Measurements from ENCODE around the gene MCEE. TPM values are rescaled to one million over a fixed set of nuclear protein-coding genes. Genes with fewer than 3 reads are reported as not detected.

Gene MCEE
- polyA plus RNA-seq, 1 donor from 2014 or later, result 25.9 TPM

DNA sequence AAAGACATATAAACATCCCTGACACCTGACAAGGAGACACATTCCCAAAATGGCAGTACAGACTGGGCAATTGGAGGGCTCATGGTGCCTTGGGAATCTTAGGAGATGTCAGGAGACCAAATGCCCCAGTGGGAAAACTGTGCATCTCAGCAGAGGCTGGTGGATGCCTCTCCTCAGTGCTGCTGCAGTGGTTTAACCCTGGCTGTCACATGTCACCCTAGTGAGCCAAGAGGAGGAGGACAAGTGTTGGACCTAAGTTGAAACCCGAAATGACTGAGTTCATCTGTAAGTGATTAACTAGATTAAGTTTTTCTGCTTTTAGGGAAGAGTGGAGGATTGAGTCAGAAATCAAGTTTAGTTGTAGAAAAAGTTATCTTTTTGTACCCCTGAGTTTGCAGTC is 66.8 kb downstream of the MCEE start:
- Histone ChIP-seq H3K4me2 (ENCODE audit: low read length) (no peak overlapping the region), H3K9ac (ENCODE audit: low read length) (no peak overlapping the region), H3K9me3 (ENCODE audit: low read length) (no peaks in the 10 kb centered on the region), H3K27ac (ENCODE audit: low read length) (no peak overlapping the region), H3K27me3 (ENCODE audit: insufficient read depth, low read depth, low read length) (peaks cover 3% of the 10 kb centered on the region), H3K36me3 (ENCODE audit: insufficient read depth, low read length) (no peaks in the 10 kb centered on the region), H2AFZ (ENCODE audit: low read depth, low read length) (no peak overlapping the region), H3K9me2 (ENCODE audit: insufficient read depth, low read length) (no peaks in the 10 kb centered on the region), H3K4me3 (ENCODE audit: low read length) (no peak overlapping the region), H3K79me2 (replicated peaks; ENCODE audit: insufficient read depth, low read length) (no peaks in the 10 kb centered on the region), H3F3A (ENCODE audit: insufficient read depth, low read length, poor library complexity, severe bottlenecking) (no peaks in the 10 kb centered on the region), H4K20me1 (ENCODE audit: insufficient read depth) (no peaks in the 10 kb centered on the region)
- TF ChIP-seq POLR2AphosphoS5 (IDR thresholded peaks at IDR 0.05), result no peak

DNA sequence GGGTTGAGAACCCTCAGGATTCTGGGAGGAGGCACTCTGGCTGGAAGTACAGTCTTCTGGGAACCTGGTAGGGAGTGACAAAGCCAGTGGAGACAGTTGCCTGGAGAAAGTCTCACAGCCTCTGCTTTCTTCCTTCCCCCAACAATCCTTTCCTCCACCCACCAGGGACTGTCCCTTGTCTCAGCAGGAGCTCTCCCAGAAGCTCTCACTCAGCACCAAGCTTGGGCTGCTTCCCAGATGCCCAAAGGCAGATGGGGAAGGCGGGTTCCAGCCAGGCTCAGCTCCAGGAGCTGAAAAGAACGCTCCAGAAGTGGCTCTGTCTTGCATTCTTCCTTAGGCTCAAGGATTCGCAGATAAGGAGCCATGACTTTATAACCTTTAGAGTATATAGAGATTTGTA is 69.2 kb downstream of the MCEE start:
- H3K4me2 ChIP-seq (ENCODE audit: low read length), result no peak overlapping the region
- H2AFZ ChIP-seq (ENCODE audit: low read depth, low read length), result no peak overlapping the region
- no peaks in the 10 kb centered on the region for H3K9me2 ChIP-seq (ENCODE audit: insufficient read depth, low read length)
- H4K20me1 ChIP-seq (ENCODE audit: insufficient read depth), result no peaks in the 10 kb centered on the region
- H3F3A ChIP-seq (ENCODE audit: insufficient read depth, low read length, poor library complexity, severe bottlenecking), result no peaks in the 10 kb centered on the region
- no peak overlapping the region for H3K27ac ChIP-seq (ENCODE audit: low read length)
- no peaks in the 10 kb centered on the region for H3K79me2 ChIP-seq (replicated peaks; ENCODE audit: insufficient read depth, low read length)
- H3K9me3 ChIP-seq (ENCODE audit: low read length), result no peaks in the 10 kb centered on the region
- H3K36me3 ChIP-seq (ENCODE audit: insufficient read depth, low read length), result no peaks in the 10 kb centered on the region
- no peak overlapping the region for H3K9ac ChIP-seq (ENCODE audit: low read length)
- peaks cover 3% of the 10 kb centered on the region for H3K27me3 ChIP-seq (ENCODE audit: insufficient read depth, low read depth, low read length)
- no peak overlapping the region for H3K4me3 ChIP-seq (ENCODE audit: low read length)
- no peak for TF ChIP-seq RAD21 (conservative IDR thresholded peaks at IDR 0.05)
- no peak for TF ChIP-seq SMC3 (conservative IDR thresholded peaks at IDR 0.05; ENCODE audit: poor library complexity)
- no peak for TF ChIP-seq EP300 (conservative IDR thresholded peaks at IDR 0.05; ENCODE audit: poor library complexity, severe bottlenecking)

DNA sequence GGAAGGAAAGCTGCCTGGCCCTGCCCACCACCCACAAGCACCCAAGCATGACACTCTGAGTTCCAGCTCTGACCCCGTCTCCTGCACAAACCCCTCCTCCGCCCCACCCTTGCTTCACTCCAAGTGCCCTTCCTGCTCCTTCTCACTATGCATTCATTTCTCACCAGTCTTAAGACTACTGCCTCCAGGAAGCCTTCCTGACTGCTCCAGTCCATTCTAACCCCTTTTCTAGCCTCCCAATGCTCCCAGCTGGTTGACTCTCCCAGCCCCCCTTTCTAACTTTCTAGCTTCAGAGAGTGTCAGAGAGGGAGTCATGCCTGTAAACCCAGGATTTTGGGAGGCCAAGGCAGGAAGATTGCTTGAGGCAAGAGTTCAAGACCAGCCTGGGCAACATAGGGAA is 69.8 kb downstream of the MCEE start:
- H2AFZ ChIP-seq (ENCODE audit: low read depth, low read length), result no peak overlapping the region
- no peak overlapping the region for H3K4me2 ChIP-seq (ENCODE audit: low read length)
- no peak overlapping the region for H3K27ac ChIP-seq (ENCODE audit: low read length)
- H3K9me3 ChIP-seq (ENCODE audit: low read length), result no peaks in the 10 kb centered on the region
- no peaks in the 10 kb centered on the region for H4K20me1 ChIP-seq (ENCODE audit: insufficient read depth)
- H3K9me2 ChIP-seq (ENCODE audit: insufficient read depth, low read length), result no peaks in the 10 kb centered on the region
- TF ChIP-seq, protein P1, sequence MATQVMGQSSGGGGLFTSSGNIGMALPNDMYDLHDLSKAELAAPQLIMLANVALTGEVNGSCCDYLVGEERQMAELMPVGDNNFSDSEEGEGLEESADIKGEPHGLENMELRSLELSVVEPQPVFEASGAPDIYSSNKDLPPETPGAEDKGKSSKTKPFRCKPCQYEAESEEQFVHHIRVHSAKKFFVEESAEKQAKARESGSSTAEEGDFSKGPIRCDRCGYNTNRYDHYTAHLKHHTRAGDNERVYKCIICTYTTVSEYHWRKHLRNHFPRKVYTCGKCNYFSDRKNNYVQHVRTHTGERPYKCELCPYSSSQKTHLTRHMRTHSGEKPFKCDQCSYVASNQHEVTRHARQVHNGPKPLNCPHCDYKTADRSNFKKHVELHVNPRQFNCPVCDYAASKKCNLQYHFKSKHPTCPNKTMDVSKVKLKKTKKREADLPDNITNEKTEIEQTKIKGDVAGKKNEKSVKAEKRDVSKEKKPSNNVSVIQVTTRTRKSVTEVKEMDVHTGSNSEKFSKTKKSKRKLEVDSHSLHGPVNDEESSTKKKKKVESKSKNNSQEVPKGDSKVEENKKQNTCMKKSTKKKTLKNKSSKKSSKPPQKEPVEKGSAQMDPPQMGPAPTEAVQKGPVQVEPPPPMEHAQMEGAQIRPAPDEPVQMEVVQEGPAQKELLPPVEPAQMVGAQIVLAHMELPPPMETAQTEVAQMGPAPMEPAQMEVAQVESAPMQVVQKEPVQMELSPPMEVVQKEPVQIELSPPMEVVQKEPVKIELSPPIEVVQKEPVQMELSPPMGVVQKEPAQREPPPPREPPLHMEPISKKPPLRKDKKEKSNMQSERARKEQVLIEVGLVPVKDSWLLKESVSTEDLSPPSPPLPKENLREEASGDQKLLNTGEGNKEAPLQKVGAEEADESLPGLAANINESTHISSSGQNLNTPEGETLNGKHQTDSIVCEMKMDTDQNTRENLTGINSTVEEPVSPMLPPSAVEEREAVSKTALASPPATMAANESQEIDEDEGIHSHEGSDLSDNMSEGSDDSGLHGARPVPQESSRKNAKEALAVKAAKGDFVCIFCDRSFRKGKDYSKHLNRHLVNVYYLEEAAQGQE (IDR thresholded peaks at IDR 0.05; ENCODE audit: borderline replicate concordance), result no peak
- no peak for TF ChIP-seq MXI1 (conservative IDR thresholded peaks at IDR 0.05; ENCODE audit: poor library complexity, severe bottlenecking)
- peaks cover 3% of the 10 kb centered on the region for H3K27me3 ChIP-seq (ENCODE audit: insufficient read depth, low read depth, low read length)
- no peak overlapping the region for H3K9ac ChIP-seq (ENCODE audit: low read length)
- H3K4me3 ChIP-seq (ENCODE audit: low read length), result no peak overlapping the region
- no peaks in the 10 kb centered on the region for H3K79me2 ChIP-seq (replicated peaks; ENCODE audit: insufficient read depth, low read length)
- H3F3A ChIP-seq (ENCODE audit: insufficient read depth, low read length, poor library complexity, severe bottlenecking), result no peaks in the 10 kb centered on the region
- no peaks in the 10 kb centered on the region for H3K36me3 ChIP-seq (ENCODE audit: insufficient read depth, low read length)

Small RNA genes within 50 kb of the gene (small RNA-seq; reads per million reads assigned to genes)
- gene AC007881.1, result 0 reads per million in 3 experiments

Other genes with a start within 250 kb of the MCEE start
- gene VAX2, start 229.7 kb downstream of the MCEE start, polyA plus RNA-seq, result 0.66 and 0.74 TPM in 2 replicates
- 0.12 and 0.42 TPM in 2 replicates for gene ATP6V1B1, start 194.3 kb downstream of the MCEE start, polyA plus RNA-seq
- gene ANKRD53, start 151.6 kb downstream of the MCEE start, polyA plus RNA-seq, result not detected in 2 replicates
- gene TEX261, start 135.4 kb downstream of the MCEE start, polyA plus RNA-seq, result 30.3 and 48.2 TPM in 2 replicates
- 123 and 180 TPM in 2 replicates for gene NAGK, start 61.6 kb downstream of the MCEE start, polyA plus RNA-seq
- gene MPHOSPH10, start 405 bp upstream of the MCEE start, polyA plus RNA-seq, result 38.8 and 39.0 TPM in 2 replicates
- 13.3 and 14.4 TPM in 2 replicates for gene PAIP2B, start 96.9 kb upstream of the MCEE start, polyA plus RNA-seq
- 296 and 308 TPM in 2 replicates for gene ZNF638, start 201.6 kb upstream of the MCEE start, polyA plus RNA-seq

Data from neural cell (in vitro differentiated cells).